Posterior cingulate gyrus (tissue), 11 donors: ENCODE data around the gene MDH2.
"Not testable (repeated sequence)": the region's sequence is repeated elsewhere in the genome, so short reads cannot be mapped to it uniquely, and the experiment has no call there.

ENCODE experiments used
- DNase-seq, 10 donors: peaks; one replicate each; pipeline versions ENCODE4 v3.0.0 to v3.0.0-alpha.2; 2020 to 2021; ENCODE audit warnings: mixed read lengths in 3 of 10
- intact Hi-C: fragments of 100-400 bp; cut with DNase I; formaldehyde crosslinking; loops from one replicate; pipeline ENCODE4 v1.15.1; 2023

MDH2 gene

GRCh38 chr7:76066716-76067503 is 19.0 kb downstream of the MDH2 start:
- no peak for DNase-seq
- intact Hi-C loops: no loop called here

- DNase-seq: peak; percentile 35 to 92 (median 66)
- intact Hi-C loops: no loop called here
Observed at GRCh38 chr7:76069238-76069638, 21.3 kb downstream of the MDH2 start.

- intact Hi-C loops: no loop called here
Observed at GRCh38 chr7:76071316-76072242, 23.7 kb downstream of the MDH2 start.

GRCh38 chr7:76072243-76073148 is 24.6 kb downstream of the MDH2 start:
- peak in 2 of 10 donors; percentile 61 to 85 for DNase-seq

More at GRCh38 chr7:76071316-76072242, 23.7 kb downstream of the MDH2 start:
- peak in 1 of 10 donors; percentile 67 for DNase-seq

GRCh38 chr7:76073335-76073990 is 25.6 kb downstream of the MDH2 start:
- peak in 2 of 10 donors; percentile 60 to 86 for DNase-seq
- intact Hi-C loops: no loop called here

More at GRCh38 chr7:76072243-76073148, 24.6 kb downstream of the MDH2 start:
- intact Hi-C loops: no loop called here

- intact Hi-C loops: no loop called here
- peak in 2 of 10 donors; percentile 35 to 82 for DNase-seq
Observed at GRCh38 chr7:76074306-76074971, 26.5 kb downstream of the MDH2 start.

- intact Hi-C loops: no loop called here
- no peak for DNase-seq
Observed at GRCh38 chr7:76074972-76075370, 27.1 kb downstream of the MDH2 start.

GRCh38 chr7:76076995-76077394 is 29.1 kb downstream of the MDH2 start:
- intact Hi-C loops: no loop called here
- DNase-seq: no peak

GRCh38 chr7:76077435-76077834 is 29.5 kb downstream of the MDH2 start:
- no peak for DNase-seq
- intact Hi-C loops: no loop called here

- intact Hi-C loops: no loop called here
- no peak for DNase-seq
Observed at GRCh38 chr7:76080204-76080603, 32.3 kb downstream of the MDH2 start.

GRCh38 chr7:76084115-76084514 is 36.2 kb downstream of the MDH2 start:
- intact Hi-C loops, DNase-seq: not testable (repeated sequence)

- DNase-seq: no peak
- intact Hi-C loops: no loop called here
Observed at GRCh38 chr7:76086070-76086469, 38.2 kb downstream of the MDH2 start.

- DNase-seq, intact Hi-C loops: not testable (repeated sequence)
Observed at GRCh38 chr7:76087362-76087791, 39.5 kb downstream of the MDH2 start.

GRCh38 chr7:76089865-76090475 is 42.1 kb downstream of the MDH2 start:
- intact Hi-C loops: no loop called here
- DNase-seq: no peak

GRCh38 chr7:76091506-76091905 is 43.6 kb downstream of the MDH2 start:
- intact Hi-C loops: no loop called here

GRCh38 chr7:76093531-76093930 is 45.6 kb downstream of the MDH2 start:
- DNase-seq, intact Hi-C loops: not testable (repeated sequence)

More at GRCh38 chr7:76091506-76091905, 43.6 kb downstream of the MDH2 start:
- DNase-seq: no peak

GRCh38 chr7:76094326-76094725 is 46.4 kb downstream of the MDH2 start:
- intact Hi-C loops, DNase-seq: not testable (repeated sequence)

- no peak for DNase-seq
- intact Hi-C loops: no loop called here
Observed at GRCh38 chr7:76095908-76096307, 48.0 kb downstream of the MDH2 start.
